ENCODE results near the gene DPEP2. TPM values are rescaled to one million over a fixed set of nuclear protein-coding genes. Genes with fewer than 3 reads are reported as not detected.

Gene DPEP2
- total and polyA plus RNA-seq, 2 donors from 2014 or later, result 0.99 to 3.1 TPM

GRCh38 chr16:67957622-67958021 lies 41.7 kb downstream of the DPEP2 start:
- TF ChIP-seq CTCF (IDR thresholded peaks at IDR 0.05; ENCODE audit: borderline replicate concordance, extremely low read depth, insufficient read depth), result no peak
- FAIRE-seq, result no peak
- H3K9ac ChIP-seq (ENCODE audit: low read length in 3 of 3), result no peak overlapping the region
- intact Hi-C loops (cut with DNase I), result no loop called here
- no peaks in the 10 kb centered on the region for H3K9me3 ChIP-seq (ENCODE audit: control insufficient read depth in 2 of 3, insufficient read depth in 1 of 3, low read length in 3 of 3)
- H3K4me1 ChIP-seq (ENCODE audit: control insufficient read depth in 2 of 3, insufficient read depth in 2 of 3, low read depth in 1 of 3, low read length in 3 of 3), result peaks cover 0 to 18% (median 9%) of the 10 kb centered on the region in 3 donors
- no peaks in the 10 kb centered on the region for H3K27me3 ChIP-seq (ENCODE audit: control insufficient read depth, insufficient read depth, low read length)
- no peak overlapping the region for H3K4me3 ChIP-seq (ENCODE audit: low read length in 3 of 3)
- H3K36me3 ChIP-seq (ENCODE audit: control insufficient read depth in 2 of 3, insufficient read depth in 3 of 3, low read length in 3 of 3), result peaks cover 3 to 37% (median 12%) of the 10 kb centered on the region in 3 donors
- DNase-seq, result no peak
- H3K27ac ChIP-seq (ENCODE audit: low read depth in 2 of 2, low read length in 2 of 2), result no peak overlapping the region

- Histone ChIP-seq H3K9ac (ENCODE audit: low read length in 3 of 3) (no peak overlapping the region), H3K36me3 (ENCODE audit: control insufficient read depth in 2 of 3, insufficient read depth in 3 of 3, low read length in 3 of 3) (peaks cover 0 to 36% (median 14%) of the 10 kb centered on the region in 3 donors), H3K9me3 (ENCODE audit: control insufficient read depth in 2 of 3, insufficient read depth in 1 of 3, low read length in 3 of 3) (no peaks in the 10 kb centered on the region), H3K4me1 (ENCODE audit: control insufficient read depth in 2 of 3, insufficient read depth in 2 of 3, low read depth in 1 of 3, low read length in 3 of 3) (peaks cover 0 to 10% (median 4%) of the 10 kb centered on the region in 3 donors), H3K4me3 (ENCODE audit: low read length in 3 of 3) (no peak overlapping the region), H3K27ac (ENCODE audit: low read depth in 2 of 2, low read length in 2 of 2) (no peak overlapping the region), H3K27me3 (ENCODE audit: control insufficient read depth, insufficient read depth, low read length) (no peaks in the 10 kb centered on the region)
- intact Hi-C loops (cut with DNase I), result no loop called here
- DNase-seq, result no peak
- no peak for FAIRE-seq
- TF ChIP-seq CTCF (IDR thresholded peaks at IDR 0.05; ENCODE audit: borderline replicate concordance, extremely low read depth, insufficient read depth), result no peak
Measured at GRCh38 chr16:67954421-67955196, 44.7 kb downstream of the DPEP2 start.

GRCh38 chr16:67953641-67954375 lies 45.5 kb downstream of the DPEP2 start:
- H3K9ac ChIP-seq (ENCODE audit: low read length in 3 of 3), result no peak overlapping the region
- H3K9me3 ChIP-seq (ENCODE audit: control insufficient read depth in 2 of 3, insufficient read depth in 1 of 3, low read length in 3 of 3), result no peaks in the 10 kb centered on the region
- intact Hi-C loops (cut with DNase I), result no loop called here
- H3K27ac ChIP-seq (ENCODE audit: low read depth in 2 of 2, low read length in 2 of 2), result no peak overlapping the region
- no peaks in the 10 kb centered on the region for H3K27me3 ChIP-seq (ENCODE audit: control insufficient read depth, insufficient read depth, low read length)
- no peak for DNase-seq
- TF ChIP-seq CTCF (IDR thresholded peaks at IDR 0.05; ENCODE audit: borderline replicate concordance, extremely low read depth, insufficient read depth), result no peak
- H3K4me3 ChIP-seq (ENCODE audit: low read length in 3 of 3), result no peak overlapping the region
- peaks cover 0 to 36% (median 14%) of the 10 kb centered on the region in 3 donors for H3K36me3 ChIP-seq (ENCODE audit: control insufficient read depth in 2 of 3, insufficient read depth in 3 of 3, low read length in 3 of 3)
- peaks cover 0 to 4% (median 0%) of the 10 kb centered on the region in 3 donors for H3K4me1 ChIP-seq (ENCODE audit: control insufficient read depth in 2 of 3, insufficient read depth in 2 of 3, low read depth in 1 of 3, low read length in 3 of 3)
- FAIRE-seq, result no peak
